BE2C (cell line): ENCODE results near the gene SDR42E2.

Source experiments
- DNase-seq: peaks from one replicate; pipeline ENCODE4 v3.0.0-alpha.2; 2020
- H3K27me3 ChIP-seq: fragments of 250-450 bp; sonication (Bioruptor Pico); 2 replicates; pipeline ENCODE4 v1.5.1; 2020; ENCODE audit warnings: mild to moderate bottlenecking
- H3K36me3 ChIP-seq: fragments of 250-450 bp; sonication (Bioruptor Pico); 2 replicates; pipeline ENCODE4 v1.5.1; 2020; ENCODE audit warnings: mild to moderate bottlenecking
- H3K4me1 ChIP-seq: fragments of 250-450 bp; sonication (Bioruptor Pico); 2 replicates; pipeline ENCODE4 v1.5.1; 2020
- H3K4me3 ChIP-seq: 2 replicates; pipeline ENCODE4 v1.5.1; 2011; ENCODE audit warnings: low read depth, low read length
- H3K9me3 ChIP-seq: fragments of 250-450 bp; sonication (Bioruptor Pico); 2 replicates; pipeline ENCODE4 v1.5.1; 2020
- TF ChIP-seq, protein P1 (sequence below): IDR thresholded peaks from 2 replicates; pipeline ENCODE4 v1.5.1; 2012; ENCODE audit warnings: mild to moderate bottlenecking, low read depth, low read length

SDR42E2 gene

DNA sequence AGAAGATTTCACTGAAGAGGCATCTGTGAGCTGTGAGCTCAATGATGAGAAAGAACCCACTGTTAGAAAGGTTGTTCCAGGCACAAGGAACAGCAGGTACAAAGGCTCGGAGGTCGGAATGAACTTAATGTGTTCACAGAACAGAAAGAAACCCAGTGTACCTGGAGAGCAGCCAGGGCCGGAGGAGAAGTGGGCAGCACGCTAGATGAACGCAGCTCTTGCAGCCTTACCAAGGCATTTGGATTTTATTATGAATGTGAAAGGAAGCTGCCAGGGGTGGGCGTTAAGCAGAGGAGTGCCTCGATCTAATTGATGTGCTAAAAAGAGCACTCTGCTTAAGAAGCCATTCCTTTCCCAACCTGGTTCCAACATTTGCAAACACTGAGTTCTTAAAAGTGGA lies 62.8 kb downstream of the SDR42E2 start:
- Histone ChIP-seq H3K27me3 (no peaks in the 10 kb centered on the region), H3K36me3 (peaks cover 23% of the 10 kb centered on the region), H3K4me3 (no peak overlapping the region), H3K4me1 (no peaks in the 10 kb centered on the region), H3K9me3 (no peaks in the 10 kb centered on the region)
- TF ChIP-seq, protein P1, sequence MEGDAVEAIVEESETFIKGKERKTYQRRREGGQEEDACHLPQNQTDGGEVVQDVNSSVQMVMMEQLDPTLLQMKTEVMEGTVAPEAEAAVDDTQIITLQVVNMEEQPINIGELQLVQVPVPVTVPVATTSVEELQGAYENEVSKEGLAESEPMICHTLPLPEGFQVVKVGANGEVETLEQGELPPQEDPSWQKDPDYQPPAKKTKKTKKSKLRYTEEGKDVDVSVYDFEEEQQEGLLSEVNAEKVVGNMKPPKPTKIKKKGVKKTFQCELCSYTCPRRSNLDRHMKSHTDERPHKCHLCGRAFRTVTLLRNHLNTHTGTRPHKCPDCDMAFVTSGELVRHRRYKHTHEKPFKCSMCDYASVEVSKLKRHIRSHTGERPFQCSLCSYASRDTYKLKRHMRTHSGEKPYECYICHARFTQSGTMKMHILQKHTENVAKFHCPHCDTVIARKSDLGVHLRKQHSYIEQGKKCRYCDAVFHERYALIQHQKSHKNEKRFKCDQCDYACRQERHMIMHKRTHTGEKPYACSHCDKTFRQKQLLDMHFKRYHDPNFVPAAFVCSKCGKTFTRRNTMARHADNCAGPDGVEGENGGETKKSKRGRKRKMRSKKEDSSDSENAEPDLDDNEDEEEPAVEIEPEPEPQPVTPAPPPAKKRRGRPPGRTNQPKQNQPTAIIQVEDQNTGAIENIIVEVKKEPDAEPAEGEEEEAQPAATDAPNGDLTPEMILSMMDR, result no peak
- no peak for DNase-seq

DNA sequence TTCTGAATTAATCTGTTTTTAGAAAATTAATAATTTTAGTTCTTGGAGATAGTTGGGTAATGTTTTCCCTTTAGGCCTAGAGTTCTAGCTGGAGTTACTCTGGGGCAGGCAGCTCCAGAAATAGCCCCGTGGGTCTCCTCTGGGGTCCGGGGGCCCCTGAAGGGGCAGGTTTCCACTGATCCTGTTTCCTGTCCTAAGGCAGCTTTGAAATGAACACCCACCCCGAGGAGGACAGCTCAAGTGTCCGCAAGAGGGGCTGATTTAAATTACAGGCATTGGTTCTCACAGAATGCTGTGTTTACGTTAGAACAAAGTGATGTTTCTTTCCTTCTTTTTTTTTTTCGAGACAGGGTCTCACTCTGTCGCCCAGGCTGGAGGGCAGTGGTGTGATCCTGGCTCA lies 67.6 kb downstream of the SDR42E2 start:
- DNase-seq, result no peak
- peaks cover 42% of the 10 kb centered on the region for H3K36me3 ChIP-seq
- no peaks in the 10 kb centered on the region for H3K27me3 ChIP-seq
- TF ChIP-seq, protein P1, result no peak
- no peaks in the 10 kb centered on the region for H3K9me3 ChIP-seq
- H3K4me1 ChIP-seq, result no peaks in the 10 kb centered on the region
- no peak overlapping the region for H3K4me3 ChIP-seq

DNA sequence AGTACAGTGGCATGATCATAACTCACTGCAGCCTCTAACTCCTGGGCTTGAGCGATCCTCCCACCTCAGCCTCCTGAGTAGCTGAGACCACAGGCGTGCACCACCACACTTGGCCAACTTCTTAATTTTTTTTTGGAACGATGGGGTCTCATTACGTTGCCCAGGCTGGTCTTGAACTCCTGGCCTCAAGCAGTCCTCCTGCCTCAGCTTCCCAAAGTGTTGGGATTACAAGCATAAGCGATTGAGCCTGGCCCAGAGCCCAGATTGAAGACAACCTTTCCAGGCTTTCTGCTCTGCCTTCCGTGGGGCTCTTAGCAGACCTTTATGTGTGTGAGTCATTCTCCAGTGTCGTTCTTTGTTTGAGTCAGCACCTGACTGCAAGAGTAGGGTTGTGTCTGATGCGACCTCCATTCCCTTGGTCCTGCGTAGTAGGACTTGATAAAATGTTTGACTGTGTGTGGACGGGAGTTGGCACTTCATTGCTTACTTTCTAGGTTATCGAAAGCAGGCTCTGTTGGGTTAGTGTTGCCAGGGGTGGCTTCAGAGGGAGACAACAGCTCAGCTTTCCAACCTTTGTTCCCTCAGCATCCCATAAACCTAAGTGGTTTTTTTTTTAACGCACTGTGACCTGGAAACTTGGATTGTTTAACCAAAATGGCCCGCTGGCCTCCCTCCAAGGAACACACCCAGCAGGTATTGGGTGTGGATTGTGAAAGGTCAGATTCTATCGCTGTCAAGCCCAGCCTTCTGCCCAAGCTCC lies 70.2 kb downstream of the SDR42E2 start:
- Histone ChIP-seq H3K27me3 (no peaks in the 10 kb centered on the region), H3K36me3 (peaks cover 27% of the 10 kb centered on the region), H3K4me3 (no peak overlapping the region), H3K9me3 (no peaks in the 10 kb centered on the region), H3K4me1 (no peaks in the 10 kb centered on the region)
- TF ChIP-seq, protein P1, result no peak
- no peak for DNase-seq

DNA sequence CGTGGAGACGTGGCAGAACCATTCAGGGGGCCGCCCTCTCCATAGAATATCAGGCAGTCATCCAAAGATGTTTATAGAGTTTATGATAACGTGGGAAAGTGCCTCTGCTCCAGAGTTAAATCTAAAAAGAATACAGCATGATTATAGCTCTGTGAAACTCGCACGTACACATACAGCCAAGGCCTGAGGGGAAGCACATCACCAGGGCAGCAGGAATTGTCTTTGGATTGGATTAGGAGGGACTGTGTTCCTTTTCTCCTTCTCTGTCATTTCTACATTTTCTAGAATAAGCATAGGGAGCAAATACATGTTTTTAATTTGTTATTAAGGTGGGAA lies 70.7 kb downstream of the SDR42E2 start:
- peaks cover 29% of the 10 kb centered on the region for H3K36me3 ChIP-seq
- no peak overlapping the region for H3K4me3 ChIP-seq
- DNase-seq, result no peak
- H3K27me3 ChIP-seq, result no peaks in the 10 kb centered on the region
- no peaks in the 10 kb centered on the region for H3K9me3 ChIP-seq
- no peaks in the 10 kb centered on the region for H3K4me1 ChIP-seq
- TF ChIP-seq, protein P1, result no peak

DNA sequence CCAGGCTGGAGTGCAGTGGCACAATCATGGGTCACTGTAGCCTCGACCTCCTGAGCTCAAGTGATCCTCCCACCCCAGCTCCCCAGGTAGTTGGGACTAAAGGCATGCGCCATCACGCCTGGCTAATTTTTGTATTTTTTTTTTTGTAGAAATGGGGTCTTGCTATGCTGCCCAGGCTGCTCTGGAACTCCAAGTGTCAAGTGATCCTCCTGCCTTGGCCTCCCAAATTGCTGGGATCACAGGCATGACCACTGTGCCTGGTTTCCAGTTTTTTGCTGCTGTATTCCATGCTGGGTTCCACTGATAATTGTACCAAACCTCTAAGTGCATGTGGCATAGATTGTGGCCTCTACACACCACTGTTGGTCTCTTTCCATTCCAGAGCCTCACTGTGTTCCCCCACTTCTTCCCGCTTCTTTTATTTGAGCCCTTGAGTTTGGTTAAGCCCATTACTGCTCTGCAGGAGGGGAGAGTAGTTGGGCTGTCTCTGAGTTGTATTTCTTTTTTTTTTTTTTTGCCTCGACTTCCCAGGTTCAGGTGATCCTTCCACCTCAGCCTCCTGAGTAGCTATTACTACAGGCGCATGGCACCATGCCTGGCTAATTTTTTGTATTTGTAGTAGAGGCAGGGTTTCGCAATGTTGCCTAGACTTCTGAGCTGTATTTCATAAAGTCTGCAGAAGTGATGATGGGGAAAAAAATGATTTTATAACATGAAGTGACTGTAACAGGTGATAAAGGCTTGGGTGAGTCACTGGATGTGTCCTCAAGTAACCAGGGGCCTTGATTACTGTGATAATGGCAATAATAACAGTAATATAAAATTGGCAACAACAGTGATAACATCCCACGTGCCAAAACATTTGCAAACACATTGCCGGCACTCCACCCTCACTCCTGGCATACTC lies 73.8 kb downstream of the SDR42E2 start:
- no peaks in the 10 kb centered on the region for H3K27me3 ChIP-seq
- no peaks in the 10 kb centered on the region for H3K4me1 ChIP-seq
- H3K9me3 ChIP-seq, result no peaks in the 10 kb centered on the region
- DNase-seq, result no peak
- H3K36me3 ChIP-seq, result peaks cover 29% of the 10 kb centered on the region
- no peak overlapping the region for H3K4me3 ChIP-seq
- TF ChIP-seq, protein P1, result no peak
